GM21619 (cell line): ENCODE data around the gene HOXB5.

ENCODE experiments used
- ATAC-seq: cut with Tn5 transposase; IDR thresholded peaks from one replicate; pipeline ENCODE4 v1.9.1; 2021; ENCODE audit not compliant: unreplicated experiment

Gene HOXB5

DNA sequence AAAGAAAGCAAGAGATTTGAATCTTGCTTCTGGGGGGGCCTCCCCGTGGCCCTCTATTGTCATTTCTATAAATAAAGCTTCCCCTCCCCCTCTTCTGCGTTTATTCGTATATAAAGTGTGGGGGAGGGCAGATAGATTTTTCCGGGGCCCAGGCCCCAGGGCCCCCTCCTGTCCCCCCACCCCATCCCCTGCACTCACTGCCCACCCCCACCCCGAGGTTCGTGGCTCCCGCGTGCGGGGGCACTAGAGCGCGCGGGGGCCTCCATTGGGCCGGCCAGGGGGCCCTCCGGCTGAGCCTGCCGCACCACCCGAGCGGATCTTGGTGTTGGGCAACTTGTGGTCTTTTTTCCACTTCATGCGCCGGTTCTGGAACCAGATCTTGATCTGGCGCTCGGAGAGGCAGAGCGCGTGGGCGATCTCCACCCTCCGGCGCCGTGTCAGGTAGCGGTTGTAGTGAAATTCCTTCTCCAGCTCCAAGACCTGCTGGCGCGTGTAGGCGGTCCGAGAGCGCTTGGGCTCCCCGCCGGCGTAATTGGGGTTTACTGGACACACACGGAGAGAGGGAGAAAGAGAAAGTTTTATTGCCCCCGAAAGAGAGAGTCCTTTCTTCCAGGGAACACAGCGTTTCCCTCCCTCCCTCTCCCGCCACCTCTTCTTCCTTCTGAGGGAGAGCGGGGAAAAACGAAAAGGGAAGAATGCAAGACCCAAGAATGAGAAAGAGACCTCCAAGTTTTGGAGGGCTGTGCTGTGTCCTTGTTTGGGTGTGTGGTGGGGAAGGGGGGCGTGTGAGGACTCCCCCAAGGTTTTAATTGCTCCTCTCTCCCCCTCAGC lies 16.9 kb downstream of the HOXB5 start:
- ATAC-seq, result no peak

- ATAC-seq, result no peak
These were observed 17.7 kb downstream of the HOXB5 start for GRCh38 chr17:48575673-48576478.

DNA sequence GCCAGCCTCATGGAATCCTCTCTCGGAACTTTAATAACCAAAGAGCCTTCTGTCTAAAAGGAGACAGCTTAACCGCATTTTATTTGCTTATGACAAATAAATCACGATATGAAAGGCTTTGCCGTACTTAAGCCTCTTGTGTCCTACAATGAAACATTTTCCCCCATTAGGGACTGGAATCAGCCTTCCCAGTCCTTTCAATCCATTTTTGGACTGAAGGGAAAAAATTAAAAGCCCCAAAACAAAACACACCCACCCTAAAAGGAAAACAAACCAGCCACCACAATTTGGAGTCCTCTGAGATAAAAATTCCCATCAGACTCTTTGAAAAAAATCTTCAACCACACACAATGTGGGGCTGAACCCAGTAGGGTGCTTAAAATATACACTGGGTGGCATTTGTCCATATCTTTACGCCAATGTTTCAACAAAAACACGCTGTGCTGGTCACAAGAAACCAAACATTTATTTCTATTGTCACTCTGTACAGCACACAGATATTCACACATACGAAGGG lies 18.5 kb downstream of the HOXB5 start:
- no peak for ATAC-seq

GRCh38 chr17:48574505-48575065 lies 19.0 kb downstream of the HOXB5 start:
- ATAC-seq, result no peak

DNA sequence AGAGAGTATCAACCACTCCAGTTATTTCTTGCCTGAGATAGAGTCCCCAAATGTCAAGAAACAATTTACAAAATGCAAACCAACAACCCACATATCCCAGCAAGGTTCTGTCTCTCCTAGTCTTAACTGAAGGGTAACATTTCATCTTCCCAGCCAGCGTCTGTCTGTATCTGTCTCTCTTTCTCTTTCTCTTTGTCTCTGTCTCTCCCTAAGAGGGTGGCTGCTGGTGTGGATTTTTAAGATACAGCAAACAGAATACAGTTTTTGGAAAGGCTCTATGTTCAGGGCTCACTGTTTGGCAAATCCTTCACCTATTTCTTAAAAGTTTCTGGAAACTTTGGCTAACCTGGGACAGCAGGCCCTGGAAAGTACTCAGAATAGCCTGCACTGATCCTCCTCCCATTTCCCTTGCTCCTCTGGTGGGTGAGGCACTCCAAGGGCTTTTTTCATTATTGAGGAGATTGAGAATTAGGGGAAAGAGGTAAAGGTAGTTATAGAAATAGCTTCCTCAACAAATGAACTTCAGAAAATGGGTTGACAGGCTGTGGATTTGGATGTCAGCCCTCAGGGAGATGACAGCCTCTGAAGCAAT lies 21.7 kb downstream of the HOXB5 start:
- ATAC-seq, result no peak

GRCh38 chr17:48571024-48571818 lies 22.4 kb downstream of the HOXB5 start:
- no peak for ATAC-seq

DNA sequence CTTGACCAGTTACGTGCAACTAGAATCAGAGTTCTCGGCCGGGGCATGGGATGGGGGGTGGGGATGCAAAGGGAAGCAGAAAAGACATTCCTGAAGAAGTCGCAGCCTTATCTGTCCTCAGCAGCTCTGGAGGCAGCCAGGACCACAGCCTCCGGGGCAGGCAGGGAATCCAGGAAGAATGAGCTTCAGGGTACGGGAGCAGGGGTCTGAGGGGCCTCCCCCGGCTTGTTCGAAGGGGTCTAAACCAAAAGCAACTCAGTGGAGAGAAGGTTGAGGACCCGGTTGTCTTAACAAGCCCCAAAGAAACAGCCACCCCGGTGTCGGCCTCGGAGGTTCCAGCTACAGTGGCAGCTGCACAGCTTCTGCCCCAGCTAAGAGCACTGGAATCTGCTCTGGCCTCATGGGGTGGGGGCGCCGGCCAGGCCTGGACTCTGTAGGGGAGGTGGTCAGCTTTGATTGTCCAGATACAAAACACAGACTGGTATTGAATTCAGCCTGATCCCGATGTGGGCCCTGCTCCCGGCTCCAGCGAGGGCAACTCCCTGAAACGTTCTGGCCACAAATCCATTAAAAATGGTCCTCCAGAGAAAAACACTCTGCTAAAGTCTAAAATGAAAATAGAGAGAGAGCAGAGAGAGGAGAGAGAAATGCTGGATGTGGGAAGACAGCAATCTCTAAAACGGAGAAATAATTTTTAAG lies 23.1 kb downstream of the HOXB5 start:
- ATAC-seq, result no peak

GRCh38 chr17:48569674-48570324 lies 23.8 kb downstream of the HOXB5 start:
- no peak for ATAC-seq

DNA sequence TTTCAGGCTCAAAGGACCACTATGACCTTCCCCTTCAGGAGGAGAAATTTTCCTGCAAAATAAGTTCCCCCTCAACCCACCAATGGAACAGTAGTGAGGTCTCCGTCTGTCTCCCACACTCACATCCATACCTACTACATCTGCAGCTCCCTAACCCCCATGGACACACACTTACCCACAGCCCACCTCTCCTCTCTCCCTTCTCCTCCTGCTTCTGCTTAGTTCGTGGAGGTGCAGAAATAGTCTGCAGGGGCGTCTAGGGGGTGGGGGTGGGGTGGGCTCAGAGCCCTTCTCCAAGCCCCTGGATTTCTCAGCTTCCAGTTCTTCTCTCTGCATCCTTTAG lies 24.4 kb downstream of the HOXB5 start:
- no peak for ATAC-seq

GRCh38 chr17:48568499-48569239 lies 24.9 kb downstream of the HOXB5 start:
- ATAC-seq, result no peak

DNA sequence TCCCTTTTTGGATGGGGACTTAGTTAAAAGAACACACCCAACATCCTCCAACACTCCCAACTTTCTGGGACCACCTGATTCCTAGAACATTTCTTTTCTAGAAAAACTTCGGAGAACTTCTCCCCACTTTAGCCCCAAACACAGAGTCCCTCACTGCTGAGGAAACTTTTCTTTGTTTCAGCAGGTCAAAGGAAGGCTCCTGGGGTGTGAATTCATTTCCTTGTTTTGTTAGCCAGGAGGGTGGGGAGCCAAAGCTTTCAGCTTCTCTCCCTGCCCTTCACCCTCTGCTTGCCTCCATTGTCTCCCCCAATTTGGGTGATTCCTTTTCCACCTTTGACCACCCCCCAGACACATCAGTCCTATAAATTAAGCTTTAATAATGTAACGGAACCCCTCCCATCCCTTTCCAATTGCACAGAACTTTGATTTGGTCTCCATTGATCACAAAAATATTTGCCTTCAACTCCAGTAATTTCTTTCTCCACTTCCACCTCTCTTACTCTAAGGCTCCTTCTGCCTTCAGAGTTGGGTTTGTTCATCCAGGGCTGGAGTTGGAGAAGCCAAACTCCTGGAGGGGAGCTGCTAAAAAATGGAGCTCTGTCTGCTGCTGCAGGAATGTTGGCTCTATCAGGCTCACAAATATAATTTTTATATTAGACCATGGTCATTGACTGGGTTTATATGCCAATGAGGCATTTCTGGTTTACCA lies 25.8 kb downstream of the HOXB5 start:
- ATAC-seq, result no peak

- no peak for ATAC-seq
These were observed 26.4 kb downstream of the HOXB5 start for GRCh38 chr17:48567209-48567608.

GRCh38 chr17:48566717-48567116 lies 26.9 kb downstream of the HOXB5 start:
- ATAC-seq, result no peak

GRCh38 chr17:48565925-48566710 lies 27.5 kb downstream of the HOXB5 start:
- no peak for ATAC-seq

DNA sequence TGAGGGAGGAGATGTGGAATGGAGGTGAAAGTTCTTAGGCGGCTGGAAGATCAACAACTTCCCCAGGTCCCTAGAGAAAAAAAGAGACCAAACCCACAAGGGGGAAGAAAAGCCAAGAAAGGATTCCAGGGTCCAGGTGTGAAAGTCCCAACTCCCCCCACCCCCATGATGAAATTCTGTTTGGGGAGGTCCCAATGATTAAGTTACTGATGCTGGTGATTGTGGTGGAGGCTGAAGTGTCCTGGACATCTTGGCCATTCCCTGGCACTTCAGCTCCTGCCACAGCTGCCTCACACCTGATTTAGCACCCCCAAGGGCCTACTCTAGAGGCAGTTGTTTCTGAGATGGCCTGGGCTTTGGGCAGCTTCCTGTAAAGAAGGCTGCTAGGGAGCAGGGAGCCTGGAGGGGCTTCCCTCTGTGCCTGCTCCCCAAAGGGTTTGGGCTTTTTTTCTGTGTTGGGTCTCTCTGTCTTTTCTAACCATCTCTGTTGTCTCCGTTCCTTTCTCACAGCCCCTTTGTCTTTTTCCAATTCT lies 28.5 kb downstream of the HOXB5 start:
- ATAC-seq, result no peak

DNA sequence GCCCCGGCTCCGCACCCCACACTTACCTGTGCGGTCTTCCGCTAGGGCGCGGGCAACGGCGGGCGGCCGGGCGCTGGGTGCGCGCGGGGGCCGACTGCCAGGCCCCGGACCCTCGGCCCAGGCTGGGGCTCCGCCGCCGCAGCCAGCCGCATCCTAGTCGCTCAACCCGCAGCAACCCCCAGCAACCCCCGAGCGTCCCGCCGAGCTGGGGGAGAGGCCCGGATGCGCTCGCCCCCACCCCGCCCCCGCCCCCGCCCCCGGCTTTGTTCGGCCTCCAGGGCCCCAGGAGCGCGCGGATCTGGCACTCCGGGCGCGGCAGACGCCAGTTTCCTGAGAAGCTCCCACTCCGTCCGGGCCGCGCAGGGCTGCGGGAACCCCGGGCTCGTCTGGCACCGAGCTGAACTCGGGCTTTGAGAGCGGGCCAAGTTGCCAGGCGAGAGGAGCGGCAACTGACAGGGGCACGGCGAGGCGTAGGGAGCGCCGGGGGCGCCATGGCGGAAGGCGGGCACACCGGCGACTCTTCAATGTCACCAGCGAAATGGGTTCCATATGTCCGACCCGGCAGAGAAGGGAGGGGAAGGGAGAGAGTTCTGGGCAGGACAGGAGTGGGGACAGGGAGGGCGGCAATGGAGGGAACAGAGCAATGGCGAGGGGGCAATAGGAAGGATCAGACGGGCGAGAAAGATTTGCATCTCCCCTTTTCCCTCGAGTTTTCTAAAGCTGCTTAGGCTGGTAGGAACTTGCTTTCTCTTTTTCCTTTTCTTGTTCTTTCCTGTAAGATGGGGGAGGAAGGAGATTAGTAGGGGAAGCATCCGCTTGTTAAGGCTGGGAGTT lies 29.2 kb downstream of the HOXB5 start:
- no peak for ATAC-seq
